GM12878 (cell line): Measurements from ENCODE around the gene MAP3K7CL. TPM values are rescaled to one million over a fixed set of nuclear protein-coding genes. Genes with fewer than 3 reads are reported as not detected.

ENCODE experiments used
- ATAC-seq: fragments of 200-7000 bp; cut with Tn5 transposase; 3 replicates; pipeline ENCODE4 v1.9.1; 2020; ENCODE audit warnings: mild to moderate bottlenecking, moderate library complexity
- BruUV-seq: library from RNA; stranded (reverse); fragments of 400-500 nt; replicated peaks from 2 replicates; lab custom pipeline; 2021; lab: Mats Ljungman, UMichigan
- CTCF ChIA-PET: fragments of 300-600 bp; sonication (Branson Sonifier 250); formaldehyde crosslinking; extraction: SDS; loops from one replicate; lab custom pipeline; 2021; ENCODE audit warnings: inconsistent platforms; lab: Yijun Ruan, JAX
- POLR2A ChIA-PET: fragments of 350-600 bp; formaldehyde crosslinking; extraction: SDS; loops from one replicate; lab custom pipeline; 2021; ENCODE audit warnings: inconsistent platforms; lab: Charles Lee
- RAD21 ChIA-PET: fragments of 300-600 bp; sonication (Branson Sonifier 250); formaldehyde crosslinking; loops from one replicate; lab custom pipeline; 2023; ENCODE audit warnings: antibody characterized with exemption; ENCODE audit not compliant: unreplicated experiment; lab: Charles Lee
- SMC1A ChIA-PET: fragments of 300-600 bp; sonication (Branson Sonifier 250); formaldehyde crosslinking; loops from one replicate; lab custom pipeline; 2023; ENCODE audit not compliant: unreplicated experiment, uncharacterized antibody; lab: Charles Lee
- DNase-seq: peaks from one replicate; pipeline ENCODE4 v3.0.0-alpha.2; 2011; ENCODE audit warnings: low read depth, low spot score
- FAIRE-seq: peaks from 3 replicates; lab custom pipeline; 2011; peaks lifted over from hg19 to GRCh38; lab: Jason Lieb, UNC
- H2AFZ ChIP-seq: 2 replicates; pipeline ENCODE4 v1.6.0; 2011; ENCODE audit warnings: low read depth, low read length, control low read depth; ENCODE audit not compliant: control insufficient read depth
- H3K27ac ChIP-seq: 2 replicates; pipeline ENCODE4 v1.5.1; 2011; ENCODE audit warnings: control low read depth; ENCODE audit not compliant: control insufficient read depth, insufficient read depth
- H3K27me3 ChIP-seq, 2 experiments: replicated peaks in 1 of 2; 2 replicates each; pipeline versions ENCODE4 v1.6.0 to v1.6.1; 2011; ENCODE audit warnings: low read length in 1 of 2; ENCODE audit not compliant: control insufficient read depth in 2 of 2, insufficient read depth in 2 of 2
- H3K36me3 ChIP-seq, 2 experiments: 2 replicates each; pipeline ENCODE4 v1.5.1; 2011; ENCODE audit warnings: low read length in 1 of 2; ENCODE audit not compliant: control insufficient read depth in 2 of 2, insufficient read depth in 2 of 2
- H3K4me1 ChIP-seq: 2 replicates; pipeline ENCODE4 v1.6.1; 2011; ENCODE audit warnings: mild to moderate bottlenecking, low read length, moderate library complexity, mixed read lengths; ENCODE audit not compliant: control insufficient read depth, insufficient read depth
- H3K4me2 ChIP-seq: 2 replicates; pipeline ENCODE4 v1.6.0; 2011; ENCODE audit warnings: control low read depth; ENCODE audit not compliant: control insufficient read depth, insufficient read depth
- H3K4me3 ChIP-seq: fragments of 200-600 bp; sonication (generic); 2 replicates; pipeline ENCODE4 v1.5.1; 2016
- H3K79me2 ChIP-seq: 2 replicates; pipeline ENCODE4 v1.6.0; 2011; ENCODE audit warnings: low read length; ENCODE audit not compliant: control insufficient read depth, insufficient read depth
- H3K9ac ChIP-seq: 2 replicates; pipeline ENCODE4 v1.8.0; 2011; ENCODE audit warnings: low read length, control low read depth, mixed read lengths; ENCODE audit not compliant: control insufficient read depth, insufficient read depth
- H3K9me3 ChIP-seq: replicated peaks from 3 replicates; pipeline ENCODE4 v1.5.1; 2011; ENCODE audit warnings: mild to moderate bottlenecking, low read length; ENCODE audit not compliant: control insufficient read depth, insufficient read depth
- H4K20me1 ChIP-seq: 2 replicates; pipeline ENCODE4 v1.6.0; 2011; ENCODE audit not compliant: control insufficient read depth, insufficient read depth
- BCL11A ChIP-seq: IDR thresholded peaks from 2 replicates; pipeline ENCODE4 v1.6.1; 2011; ENCODE audit warnings: low read depth, low read length
- BHLHE40 ChIP-seq, 2 experiments: fragments of 450-650 bp in 1 of 2; IDR thresholded peaks; 2 replicates each; pipeline ENCODE4 v1.6.1; 2011 to 2017; ENCODE audit warnings: low read depth in 2 of 2, borderline replicate concordance in 1 of 2, improper control_type of control experiment in 1 of 2, low read length in 1 of 2, mild to moderate bottlenecking in 1 of 2
- CBFB ChIP-seq: IDR thresholded peaks from 2 replicates; pipeline ENCODE4 v1.6.1; 2016; ENCODE audit warnings: antibody characterized with exemption, low read depth
- CREM ChIP-seq: IDR thresholded peaks from 2 replicates; pipeline ENCODE4 v1.6.1; 2014; ENCODE audit warnings: antibody characterized with exemption, low read depth
- E4F1 ChIP-seq: fragments of 450-650 bp; IDR thresholded peaks from 2 replicates; pipeline ENCODE4 v1.6.1; 2018; ENCODE audit warnings: borderline replicate concordance, mild to moderate bottlenecking; ENCODE audit not compliant: partially characterized antibody
- HDAC6 ChIP-seq: fragments of 200-600 bp; sonication (generic); IDR thresholded peaks from one replicate; pipeline ENCODE4 v1.8.0; 2017; ENCODE audit warnings: antibody characterized with exemption; ENCODE audit not compliant: unreplicated experiment
- IRF3 ChIP-seq: fragments of 450-650 bp; IDR thresholded peaks from 2 replicates; pipeline ENCODE4 v1.6.1; 2014; ENCODE audit warnings: mild to moderate bottlenecking
- KLF5 ChIP-seq: fragments of 450-650 bp; IDR thresholded peaks from 2 replicates; pipeline ENCODE4 v1.6.1; 2014; ENCODE audit warnings: mild to moderate bottlenecking; ENCODE audit not compliant: partially characterized antibody
- MAX ChIP-seq: IDR thresholded peaks from 2 replicates; pipeline ENCODE4 v1.6.1; 2012; ENCODE audit warnings: low read depth, low read length, improper control_type of control experiment
- MTA2 ChIP-seq: fragments of 450-650 bp; IDR thresholded peaks from 2 replicates; pipeline ENCODE4 v1.6.1; 2016; ENCODE audit warnings: low read depth, mild to moderate bottlenecking, moderate library complexity
- NKRF ChIP-seq: fragments of 450-650 bp; conservative IDR thresholded peaks from 2 replicates; pipeline ENCODE4 v1.6.1; 2017; ENCODE audit warnings: mild to moderate bottlenecking, moderate library complexity
- POLR2A ChIP-seq: IDR thresholded peaks from 2 replicates; pipeline ENCODE4 v1.6.1; 2011; ENCODE audit warnings: low read depth, mild to moderate bottlenecking, low read length
- SMARCA5 ChIP-seq: fragments of 450-650 bp; IDR thresholded peaks from 2 replicates; pipeline ENCODE4 v1.6.1; 2017; ENCODE audit warnings: mild to moderate bottlenecking
- SPI1 ChIP-seq: IDR thresholded peaks from 2 replicates; pipeline ENCODE4 v1.6.1; 2011; ENCODE audit warnings: low read depth, mild to moderate bottlenecking, low read length, moderate library complexity, borderline replicate concordance; ENCODE audit not compliant: insufficient read depth
- SREBF1 ChIP-seq: IDR thresholded peaks from 2 replicates; pipeline ENCODE4 v1.6.1; 2012; ENCODE audit warnings: mild to moderate bottlenecking, low read length
- ZNF207 ChIP-seq: fragments of 450-650 bp; IDR thresholded peaks from 2 replicates; pipeline ENCODE4 v1.6.1; 2014; ENCODE audit warnings: antibody characterized with exemption, mild to moderate bottlenecking, borderline replicate concordance
- ZNF24 ChIP-seq: fragments of 450-650 bp; IDR thresholded peaks from 2 replicates; pipeline ENCODE4 v1.6.1; 2017; ENCODE audit warnings: antibody characterized with exemption, mild to moderate bottlenecking
- ZSCAN29 ChIP-seq: fragments of 450-650 bp; IDR thresholded peaks from 2 replicates; pipeline ENCODE4 v1.6.1; 2017; ENCODE audit warnings: mild to moderate bottlenecking, moderate library complexity
- WGBS: methylation state at CpG from one replicate; pipeline ENCODE4 v1.1.6; 2016; ENCODE audit warnings: low lambda C conversion rate; ENCODE audit not compliant: insufficient replicate concordance, insufficient coverage; ENCODE audit errors: missing lambda C conversion rate; 5-methylcytosine and 5-hydroxymethylcytosine counted together
- in situ Hi-C: fragments of 300-500 bp; cut with MboI; formaldehyde crosslinking; loops from 9 replicates; pipeline ENCODE4 v1.14.3; 2018; ENCODE audit warnings: mixed read lengths
- intact Hi-C: fragments of 100-400 bp; cut with micrococcal nuclease; formaldehyde crosslinking; loops from one replicate; pipeline ENCODE4 v1.14.2; 2022; ENCODE audit not compliant: unreplicated experiment
- polyA plus RNA-seq, 11 experiments: library from polyadenylated mRNA; depleted of rRNA in 4 of 11; unstranded in 6 of 11; stranded (reverse) in 5 of 11; fragments of >200 nt; fragmentation: Nextera tagmentation in 4 of 11; fragmentation: Illumina TruSeq in 1 of 11; extraction: Ambion mirVana in 4 of 11; extraction: Trizol in 1 of 11; gene quantifications; 1 replicate in 1 of 11; 2 replicates in 10 of 11; pipeline versions ENCODE4 v1.2.1 to v1.2.3, GENCODE V29; 2011 to 2016; ENCODE audit warnings: inconsistent platforms in 2 of 11, missing spikeins in 2 of 11, low read depth in 1 of 11
- total RNA-seq, 4 experiments: library from RNA; depleted of rRNA in 3 of 4; stranded (reverse); fragments of >200 nt in 3 of 4; fragmentation: Illumina TruSeq in 1 of 4; extraction: Trizol in 1 of 4; gene quantifications; 2 replicates each; pipeline versions ENCODE4 v1.2.1 to v1.2.3, GENCODE V29; 2013 to 2021

The MAP3K7CL gene
- total and polyA plus RNA-seq, 10 of the 15 experiments (the other 5 are each of a cell fraction or from before 2014, with no cell fraction given), result 3.2 to 19.7 (median 6.6) TPM

- TF ChIP-seq ZNF24 (peak; percentile 96), SREBF1 (no peak), NKRF (no peak), BCL11A (peak; percentile 90; the same call in 1 of the 2 replicates), ZSCAN29 (no peak), KLF5 (no peak), BHLHE40 (IDR thresholded peaks at IDR 0.05; ENCODE audit: borderline replicate concordance in 1 of 2, low read depth in 2 of 2, low read length in 1 of 2) (peak in 1 of 2 experiments; percentile 32; a peak in 1 of 4 replicates), HDAC6 (no peak), SPI1 (no peak)
These were observed 18.1 kb downstream of the MAP3K7CL start (continued) for GRCh38 chr21:29148530-29148929.

GRCh38 chr21:29149808-29150425, 19.5 kb downstream of the MAP3K7CL start:
- Histone ChIP-seq H3K27ac (no peak overlapping the region), H2AFZ (no peak overlapping the region), H3K27me3 (no peaks in the 10 kb centered on the region), H3K4me1 (no peaks in the 10 kb centered on the region), H3K79me2 (no peaks in the 10 kb centered on the region)
- in situ Hi-C loops (no loop called here), intact Hi-C loops (no loop called here)
- BruUV-seq, result no TSS peak
- SMC1A ChIA-PET, result interaction anchor here (0.6 to 2.3 kb wide), 19 partner anchors 10 to 221 kb away, joined by 3 to 11 read pairs (median 4); partner anchors contain the start of gene MAP3K7CL
- no peak for ATAC-seq
- WGBS, result 47% methylated on average over 3 of the region's 3 CpGs
- FAIRE-seq, result no peak
- RAD21 ChIA-PET, result interaction anchor here (0.6 to 2.1 kb wide), 4 partner anchors 19 to 150 kb away, joined by 3 to 7 read pairs (median 4); partner anchors contain the start of genes BACH1 and MAP3K7CL
- no peak for DNase-seq
- TF ChIP-seq ZNF207, result no peak
- TF ChIP-seq CBFB, result no peak
- TF ChIP-seq MTA2, result no peak
- no peak for TF ChIP-seq SMARCA5
- no peak for TF ChIP-seq CREM
- no peak for TF ChIP-seq MAX
- no peak for TF ChIP-seq POLR2A
- no peak for TF ChIP-seq E4F1
- TF ChIP-seq IRF3, result no peak
- TF ChIP-seq, all 136 proteins: peak for 0
- H3K9me3 ChIP-seq, result no peaks in the 10 kb centered on the region
- H3K4me3 ChIP-seq, result no peak overlapping the region
- ChIA-PET CTCF (interaction anchor here (0.7 to 2.8 kb wide), 5 partner anchors 11 to 226 kb away, joined by 3 to 9 read pairs (median 3); no protein-coding TSS in a partner anchor), POLR2A (interaction anchor here (0.7 to 1.5 kb wide), 6 partner anchors 11 to 26 kb away, joined by 3 to 6 read pairs (median 4); no protein-coding TSS in a partner anchor)
- H3K4me2 ChIP-seq, result no peak overlapping the region
- H3K9ac ChIP-seq, result no peak overlapping the region
- H3K36me3 ChIP-seq, result no peaks in the 10 kb centered on the region
- H4K20me1 ChIP-seq, result no peaks in the 10 kb centered on the region
